HFF-Myc (cell line): ENCODE measurements around the gene DLEC1.
A peak's percentile ranks its signal among the peaks of the same experiment; 100 is the strongest.
"Not testable (repeated sequence)": the region's sequence is repeated elsewhere in the genome, so short reads cannot be mapped to it uniquely, and the experiment has no call there.

ENCODE experiments used
- DNase-seq: peaks from one replicate; pipeline ENCODE4 v3.0.0-alpha.2; 2011; ENCODE audit warnings: low read depth; ENCODE audit errors: extremely low read depth
- H3K4me3 ChIP-seq: replicated peaks from 2 replicates; pipeline ENCODE4 v1.5.1; 2011; ENCODE audit warnings: low read depth, mild to moderate bottlenecking, control low read depth, low read length
- TF ChIP-seq, protein P1 (sequence below): IDR thresholded peaks from 2 replicates; pipeline ENCODE4 v1.5.1; 2012; ENCODE audit warnings: mild to moderate bottlenecking, low read depth, low read length, control low read depth; ENCODE audit errors: missing control alignments

The DLEC1 gene

DNA sequence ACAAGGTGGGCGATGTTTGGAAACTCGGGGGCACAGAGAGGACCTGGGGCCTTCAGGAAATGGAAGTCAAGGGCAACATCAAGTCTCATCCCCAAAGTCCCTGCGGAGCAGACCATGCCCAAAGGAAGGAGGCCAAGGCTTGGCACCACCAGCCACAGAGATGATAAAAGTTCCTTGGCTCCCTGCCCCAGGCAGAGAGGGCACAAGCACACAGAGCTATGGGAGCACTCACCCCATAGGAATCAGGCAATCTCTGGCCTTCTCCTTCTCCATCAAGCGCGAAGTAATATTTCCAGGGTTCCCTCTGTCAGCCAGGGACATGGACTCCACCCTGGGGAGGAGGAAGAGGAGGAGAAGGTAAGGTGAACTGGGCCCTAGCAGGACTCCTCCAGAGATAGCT, 90.0 kb downstream of the DLEC1 start:
- no peak overlapping the region for H3K4me3 ChIP-seq
- no peak for DNase-seq
- TF ChIP-seq, protein P1, sequence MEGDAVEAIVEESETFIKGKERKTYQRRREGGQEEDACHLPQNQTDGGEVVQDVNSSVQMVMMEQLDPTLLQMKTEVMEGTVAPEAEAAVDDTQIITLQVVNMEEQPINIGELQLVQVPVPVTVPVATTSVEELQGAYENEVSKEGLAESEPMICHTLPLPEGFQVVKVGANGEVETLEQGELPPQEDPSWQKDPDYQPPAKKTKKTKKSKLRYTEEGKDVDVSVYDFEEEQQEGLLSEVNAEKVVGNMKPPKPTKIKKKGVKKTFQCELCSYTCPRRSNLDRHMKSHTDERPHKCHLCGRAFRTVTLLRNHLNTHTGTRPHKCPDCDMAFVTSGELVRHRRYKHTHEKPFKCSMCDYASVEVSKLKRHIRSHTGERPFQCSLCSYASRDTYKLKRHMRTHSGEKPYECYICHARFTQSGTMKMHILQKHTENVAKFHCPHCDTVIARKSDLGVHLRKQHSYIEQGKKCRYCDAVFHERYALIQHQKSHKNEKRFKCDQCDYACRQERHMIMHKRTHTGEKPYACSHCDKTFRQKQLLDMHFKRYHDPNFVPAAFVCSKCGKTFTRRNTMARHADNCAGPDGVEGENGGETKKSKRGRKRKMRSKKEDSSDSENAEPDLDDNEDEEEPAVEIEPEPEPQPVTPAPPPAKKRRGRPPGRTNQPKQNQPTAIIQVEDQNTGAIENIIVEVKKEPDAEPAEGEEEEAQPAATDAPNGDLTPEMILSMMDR: no peak

DNA sequence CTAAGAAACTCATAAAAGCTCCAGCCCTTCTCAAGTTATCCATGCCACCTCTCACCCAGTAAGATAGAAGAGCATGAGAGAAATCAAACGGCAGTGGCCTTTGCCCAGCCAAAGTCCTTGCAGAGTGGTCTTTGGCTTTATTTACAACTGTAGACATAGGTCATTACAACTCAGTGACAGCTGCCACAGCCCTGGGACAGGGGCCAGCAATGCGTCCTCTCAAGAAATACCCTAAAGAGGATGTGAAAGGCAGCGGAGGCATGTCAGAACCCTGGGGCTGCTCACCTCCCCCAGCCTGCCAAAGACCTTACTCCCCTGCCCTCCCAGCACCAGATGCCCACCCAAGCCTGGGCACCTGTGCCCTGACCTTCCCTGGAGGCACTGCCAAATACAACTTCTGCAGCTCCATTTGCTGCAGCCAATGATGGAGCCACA, 91.6 kb downstream of the DLEC1 start:
- no peak overlapping the region for H3K4me3 ChIP-seq
- TF ChIP-seq, protein P1: no peak

DNA sequence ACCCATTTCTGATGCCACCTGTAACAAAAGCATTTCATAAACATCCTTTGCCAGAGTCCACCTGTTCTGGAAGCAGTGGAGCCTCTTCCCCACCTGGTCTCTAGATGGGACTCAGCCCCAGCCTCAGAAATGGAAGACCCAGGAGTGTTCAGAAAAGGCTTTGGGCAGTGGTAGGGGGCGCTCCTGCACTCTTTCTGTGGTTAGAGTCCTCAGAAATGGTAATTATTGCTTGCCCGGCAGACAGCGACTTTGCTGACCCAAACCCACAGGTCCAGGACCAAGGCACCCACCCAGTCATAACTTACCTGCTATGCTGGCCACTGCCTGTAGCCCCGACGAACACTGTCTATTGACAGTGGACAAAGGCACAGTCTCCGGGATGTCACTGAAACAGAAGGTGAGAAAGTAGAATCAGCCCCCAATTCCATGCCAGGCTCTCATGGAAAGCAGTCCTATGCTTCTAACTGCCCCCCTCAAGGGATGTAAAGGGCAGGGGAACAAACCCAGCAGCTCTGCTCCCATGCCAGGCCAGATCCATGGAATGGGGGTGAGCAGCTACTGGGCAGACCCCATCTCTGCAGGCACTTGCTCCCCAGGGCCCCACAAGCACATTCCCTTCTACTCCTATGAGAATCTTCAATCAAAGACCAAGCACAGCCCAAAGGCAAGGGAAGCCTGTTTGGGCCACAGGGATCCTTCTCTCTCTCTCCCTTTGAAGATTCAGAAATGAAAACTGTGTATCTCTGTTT, 92.8 kb downstream of the DLEC1 start:
- no peak overlapping the region for H3K4me3 ChIP-seq
- DNase-seq: no peak
- TF ChIP-seq, protein P1: peak; percentile 66

More for the DNA sequence above, 91.6 kb downstream of the DLEC1 start:
- DNase-seq: no peak

DNA sequence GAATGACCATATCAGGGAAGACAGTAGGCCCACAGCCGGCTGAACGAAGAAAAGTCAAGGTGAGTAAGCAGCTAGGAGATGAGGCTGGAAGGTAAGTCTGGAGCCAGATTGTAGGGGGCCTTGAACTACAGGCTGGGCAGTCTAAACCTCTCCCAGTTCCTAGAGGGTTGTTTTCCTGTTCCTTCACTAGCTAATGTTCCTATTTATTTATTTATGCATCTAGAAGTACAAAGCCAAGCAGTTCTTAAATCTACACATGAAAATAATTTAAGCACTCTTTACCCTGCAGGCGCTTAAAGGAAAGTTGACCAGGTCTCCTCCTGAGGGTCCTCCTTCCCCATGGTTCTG, 94.2 kb downstream of the DLEC1 start:
- H3K4me3 ChIP-seq: no peak overlapping the region
- no peak for DNase-seq
- TF ChIP-seq, protein P1: no peak

DNA sequence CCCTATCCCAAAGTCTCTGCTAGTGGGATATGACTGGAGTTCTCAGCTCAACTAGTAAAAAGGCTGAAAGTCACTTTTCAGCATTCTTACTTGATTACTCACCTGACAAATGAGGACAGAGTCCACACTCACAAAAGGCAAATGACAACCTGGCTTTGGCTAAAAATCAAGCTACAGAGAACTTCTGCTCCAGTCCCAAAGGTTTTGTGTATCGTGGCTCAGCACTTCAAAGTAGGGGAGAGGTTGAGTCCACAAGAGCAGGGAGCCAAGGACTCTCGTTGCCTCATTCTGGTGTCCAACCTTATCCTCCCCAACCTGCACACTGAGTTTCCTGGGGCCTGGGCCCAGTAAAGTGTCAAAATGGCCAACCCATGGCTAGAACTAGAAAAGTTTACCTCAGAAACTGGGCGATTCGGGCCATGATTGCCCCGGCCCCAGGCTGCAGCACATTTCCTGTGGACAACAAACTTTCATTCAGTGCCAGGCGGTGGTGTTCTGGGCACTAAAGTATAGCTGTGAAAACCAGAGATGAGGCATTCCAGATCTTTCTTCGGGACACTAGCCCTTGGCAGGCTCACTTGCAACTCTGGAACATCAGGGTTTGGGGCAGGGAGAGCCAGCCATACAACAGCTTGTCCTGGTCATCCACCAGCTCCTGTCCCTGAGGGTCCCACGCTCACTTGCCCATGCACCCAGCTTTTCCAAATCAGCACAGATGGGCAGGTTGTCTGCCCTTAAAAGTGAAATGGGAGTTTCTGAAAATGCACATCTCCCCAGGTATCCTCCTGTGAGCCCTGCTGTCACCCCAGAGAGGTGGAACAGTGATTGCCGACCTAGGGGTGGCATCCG, 94.8 kb downstream of the DLEC1 start:
- H3K4me3 ChIP-seq: no peak overlapping the region
- TF ChIP-seq, protein P1: no peak
- DNase-seq: no peak

DNA sequence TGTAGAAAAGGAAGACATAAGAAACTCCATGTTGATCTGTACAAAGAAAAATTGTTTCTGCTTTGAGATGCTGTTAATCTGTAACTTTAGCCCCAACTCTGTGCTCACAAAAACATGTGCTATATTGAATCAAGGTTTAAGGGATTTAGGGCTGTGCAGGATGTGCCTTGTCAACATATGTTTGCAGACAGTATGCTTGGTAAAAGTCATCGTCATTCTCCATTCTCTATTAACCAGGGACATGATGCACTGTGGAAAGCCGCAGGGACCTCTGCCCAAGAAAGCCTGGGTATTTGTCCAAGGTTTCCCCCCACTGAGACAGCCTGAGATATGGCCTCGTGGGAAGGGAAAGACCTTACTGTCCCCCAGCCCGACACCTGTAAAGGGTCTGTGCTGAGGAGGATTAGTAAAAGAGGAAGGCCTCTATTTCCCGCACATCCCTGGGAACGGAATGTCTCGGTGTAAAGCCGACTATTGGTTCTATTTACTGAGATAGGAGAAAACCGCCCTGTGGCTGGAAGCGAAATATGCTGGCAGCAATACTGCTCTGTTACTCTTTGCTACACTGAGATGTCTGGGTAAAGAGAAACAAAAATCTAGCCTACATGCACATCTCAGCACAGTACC, 95.6 kb downstream of the DLEC1 start:
- H3K4me3 ChIP-seq, DNase-seq: not testable (repeated sequence)

DNA sequence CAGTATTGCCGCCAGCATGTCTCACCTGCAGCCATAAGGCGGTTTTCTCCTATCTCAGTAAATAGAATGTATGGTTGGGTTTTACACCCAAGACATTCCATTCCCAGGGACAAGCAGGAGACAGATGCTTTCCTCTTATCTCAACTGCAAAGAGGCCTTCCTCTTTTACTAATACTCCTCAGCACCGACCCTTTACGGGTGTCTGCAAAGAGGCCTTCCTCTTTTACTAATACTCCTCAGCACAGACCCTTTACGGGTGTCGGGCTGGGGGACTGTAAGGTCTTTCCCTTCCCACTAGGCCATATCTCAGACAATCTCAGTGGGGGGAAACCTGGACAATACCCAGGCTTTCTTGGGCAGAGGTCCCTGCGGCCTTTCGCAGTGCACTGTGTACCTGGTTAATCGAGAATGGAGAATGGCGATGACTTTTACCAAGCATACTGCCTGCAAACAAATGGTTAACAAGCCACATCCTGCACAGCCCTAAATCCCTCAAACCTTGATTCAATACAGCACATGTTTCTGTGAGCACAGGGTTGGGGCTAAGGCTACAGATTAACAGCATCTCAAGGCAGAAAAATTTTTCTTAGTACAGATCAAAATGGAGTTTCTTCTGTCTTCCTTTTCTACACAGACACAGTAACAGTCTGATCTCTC, 96.7 kb downstream of the DLEC1 start:
- peak overlapping the region; percentile 80 for H3K4me3 ChIP-seq
- DNase-seq: not testable (repeated sequence)
